Testis (tissue), 3 donors: ENCODE measurements around the gene CEP76. TPM values are rescaled to one million over a fixed set of nuclear protein-coding genes. Genes with fewer than 3 reads are reported as not detected.

Experiments
- DNase-seq: peaks from one replicate; pipeline ENCODE4 v3.0.0-alpha.2; 2019
- H3K27ac ChIP-seq, 2 donors: fragments of 200-600 bp; sonication (generic); one replicate each; pipeline ENCODE4 v1.5.1; 2019
- H3K27me3 ChIP-seq: fragments of 200-600 bp; sonication (generic); one replicate; pipeline ENCODE4 v1.5.1; 2019
- H3K36me3 ChIP-seq: fragments of 200-600 bp; sonication (generic); one replicate; pipeline ENCODE4 v1.5.1; 2017; ENCODE audit warnings: low read depth; ENCODE audit errors: missing control alignments
- H3K4me1 ChIP-seq: fragments of 200-600 bp; sonication (generic); one replicate; pipeline ENCODE4 v1.5.1; 2019
- H3K4me3 ChIP-seq, 2 donors: fragments of 200-600 bp; sonication (generic); one replicate each; pipeline ENCODE4 v1.5.1; 2017 to 2019
- H3K9me3 ChIP-seq: fragments of 200-600 bp; sonication (generic); one replicate; pipeline ENCODE4 v1.5.1; 2017
- CTCF ChIP-seq, 3 experiments: fragments of 450-650 bp in 2 of 3; fragments of 200-600 bp in 1 of 3; sonication (generic) in 1 of 3; IDR thresholded peaks; one replicate each; pipeline ENCODE4 v1.5.1; 2016 to 2019; ENCODE audit warnings: antibody characterized with exemption in 3 of 3, mild to moderate bottlenecking in 2 of 3, moderate library complexity in 1 of 3
- POLR2A ChIP-seq: fragments of 450-650 bp; IDR thresholded peaks from one replicate; pipeline ENCODE4 v1.6.1; 2017; ENCODE audit warnings: antibody characterized with exemption, mild to moderate bottlenecking, moderate library complexity
- WGBS, 2 donors: methylation state at CpG; one replicate each; pipeline ENCODE4 v1.1.5; 2018; 5-methylcytosine and 5-hydroxymethylcytosine counted together
- intact Hi-C: fragments of 100-400 bp; cut with DNase I; formaldehyde crosslinking; loops from one replicate; pipeline ENCODE4 v1.15.1; 2023; ENCODE audit warnings: low total_unique reads
- polyA plus RNA-seq: library from polyadenylated mRNA; stranded (reverse); fragments of 350-450 nt; fragmentation: Illumina TruSeq; extraction: RNeasy Lipid Tissue Mini Kit (QIAGEN cat#74804); gene quantifications from one replicate; pipeline ENCODE4 v1.2.3, GENCODE V29; 2014; ENCODE audit warnings: low read depth, low replicate concordance; ENCODE audit not compliant: insufficient read depth
- total RNA-seq, 2 donors: library from RNA; depleted of rRNA; stranded (reverse); fragments of >200 nt; gene quantifications; one replicate each; pipeline ENCODE4 v1.2.3, GENCODE V29; 2016

The CEP76 gene
- total and polyA plus RNA-seq, 3 donors from 2014 or later: 26.7 to 48.6 (median 44.5) TPM

GRCh38 chr18:12699747-12700146, 2.8 kb downstream of the CEP76 start:
- no peaks in the 10 kb centered on the region for H3K36me3 ChIP-seq
- 81 to 87% methylated on average over 2 of the region's 2 CpGs for whole genome bisulfite sequencing, 2 donors
- no peak for TF ChIP-seq CTCF (IDR thresholded peaks at IDR 0.05)
- TF ChIP-seq POLR2A: no peak
- H3K27me3 ChIP-seq: no peaks in the 10 kb centered on the region
- H3K27ac ChIP-seq: no peak overlapping the region
- H3K4me3 ChIP-seq: no peak overlapping the region
- no peak for DNase-seq
- H3K9me3 ChIP-seq: no peaks in the 10 kb centered on the region
- intact Hi-C loops: no loop called here
- H3K4me1 ChIP-seq: peaks cover 18% of the 10 kb centered on the region

DNA sequence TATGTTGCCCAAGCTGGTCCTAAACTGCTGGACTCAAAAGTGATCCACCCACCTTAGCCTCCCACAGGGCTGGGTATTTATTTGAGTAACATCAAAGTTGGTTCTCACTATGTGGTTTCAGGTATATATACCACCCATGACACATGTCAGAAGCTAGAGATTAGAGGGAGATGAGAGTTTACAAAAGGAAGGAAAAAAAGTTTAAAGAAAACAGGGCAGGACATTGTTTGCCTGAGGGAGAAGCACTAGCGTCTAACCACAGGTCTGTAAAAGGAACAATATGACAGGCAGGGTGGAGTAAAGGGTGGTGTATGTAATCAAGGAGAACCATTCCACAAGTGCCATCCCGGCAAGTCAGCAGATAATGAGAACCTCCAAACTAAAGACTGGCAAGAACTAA, 8.5 kb downstream of the CEP76 start:
- Histone ChIP-seq H3K27me3 (no peaks in the 10 kb centered on the region), H3K4me3 (no peak overlapping the region), H3K36me3 (no peaks in the 10 kb centered on the region), H3K4me1 (no peaks in the 10 kb centered on the region), H3K27ac (no peak overlapping the region), H3K9me3 (no peaks in the 10 kb centered on the region)
- no peak for TF ChIP-seq CTCF (IDR thresholded peaks at IDR 0.05)
- no peak for TF ChIP-seq POLR2A
- WGBS, 2 donors: 46 to 73% methylated on average over 2 of the region's 2 CpGs
- DNase-seq: no peak
- intact Hi-C loops: no loop called here

- Histone ChIP-seq H3K27me3 (no peaks in the 10 kb centered on the region), H3K4me3 (no peak overlapping the region), H3K4me1 (no peaks in the 10 kb centered on the region), H3K9me3 (no peaks in the 10 kb centered on the region), H3K36me3 (no peaks in the 10 kb centered on the region), H3K27ac (no peak overlapping the region)
- intact Hi-C loops: no loop called here
- WGBS, 2 donors: 83 to 90% methylated on average over 9 of the region's 9 CpGs
- TF ChIP-seq POLR2A: no peak
- TF ChIP-seq CTCF (IDR thresholded peaks at IDR 0.05): no peak
- no peak for DNase-seq
These were observed 10.3 kb downstream of the CEP76 start for GRCh38 chr18:12692206-12692605.

- H3K4me3 ChIP-seq: no peak overlapping the region
- H3K27ac ChIP-seq: no peak overlapping the region
- no peak for TF ChIP-seq CTCF (IDR thresholded peaks at IDR 0.05)
- no peak for TF ChIP-seq POLR2A
- intact Hi-C loops: no loop called here
- no peak for DNase-seq
- no peaks in the 10 kb centered on the region for H3K36me3 ChIP-seq
- H3K27me3 ChIP-seq: no peaks in the 10 kb centered on the region
- WGBS, 2 donors: 60 to 69% methylated on average over 4 of the region's 4 CpGs
- no peaks in the 10 kb centered on the region for H3K9me3 ChIP-seq
- no peaks in the 10 kb centered on the region for H3K4me1 ChIP-seq
These were observed 13.2 kb downstream of the CEP76 start for GRCh38 chr18:12689256-12689850.

DNA sequence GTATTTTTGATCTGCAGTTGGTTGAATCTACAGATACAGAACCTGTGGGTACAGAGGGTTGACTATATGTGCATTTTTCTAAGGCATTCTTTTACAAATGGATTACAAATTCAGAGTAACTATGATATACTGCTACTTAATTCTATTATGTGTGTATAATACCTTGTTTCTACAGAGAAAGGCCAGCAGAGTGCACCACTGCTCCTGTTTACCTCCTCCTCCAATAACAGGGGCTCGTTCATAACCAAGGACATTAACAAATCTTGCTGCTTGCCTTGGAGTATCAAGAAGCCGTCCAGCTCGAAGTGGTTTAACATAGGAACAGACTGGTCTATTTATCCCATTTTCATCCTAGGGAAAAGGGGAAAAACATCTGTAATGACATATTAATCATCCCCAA, 16.4 kb downstream of the CEP76 start:
- H3K4me1 ChIP-seq: no peaks in the 10 kb centered on the region
- no peaks in the 10 kb centered on the region for H3K27me3 ChIP-seq
- DNase-seq: no peak
- H3K9me3 ChIP-seq: no peaks in the 10 kb centered on the region
- 58 to 77% methylated on average over 3 of the region's 3 CpGs for WGBS, 2 donors
- intact Hi-C loops: no loop called here
- no peaks in the 10 kb centered on the region for H3K36me3 ChIP-seq
- no peak for TF ChIP-seq CTCF (IDR thresholded peaks at IDR 0.05)
- no peak for TF ChIP-seq POLR2A
- H3K27ac ChIP-seq: no peak overlapping the region
- H3K4me3 ChIP-seq: no peak overlapping the region
